ENCODE measurements around the gene PCBP3.

GRCh38 chr21:45987121-45987711 lies 343.7 kb downstream of the PCBP3 start:
- TF ChIP-seq, protein P1, sequence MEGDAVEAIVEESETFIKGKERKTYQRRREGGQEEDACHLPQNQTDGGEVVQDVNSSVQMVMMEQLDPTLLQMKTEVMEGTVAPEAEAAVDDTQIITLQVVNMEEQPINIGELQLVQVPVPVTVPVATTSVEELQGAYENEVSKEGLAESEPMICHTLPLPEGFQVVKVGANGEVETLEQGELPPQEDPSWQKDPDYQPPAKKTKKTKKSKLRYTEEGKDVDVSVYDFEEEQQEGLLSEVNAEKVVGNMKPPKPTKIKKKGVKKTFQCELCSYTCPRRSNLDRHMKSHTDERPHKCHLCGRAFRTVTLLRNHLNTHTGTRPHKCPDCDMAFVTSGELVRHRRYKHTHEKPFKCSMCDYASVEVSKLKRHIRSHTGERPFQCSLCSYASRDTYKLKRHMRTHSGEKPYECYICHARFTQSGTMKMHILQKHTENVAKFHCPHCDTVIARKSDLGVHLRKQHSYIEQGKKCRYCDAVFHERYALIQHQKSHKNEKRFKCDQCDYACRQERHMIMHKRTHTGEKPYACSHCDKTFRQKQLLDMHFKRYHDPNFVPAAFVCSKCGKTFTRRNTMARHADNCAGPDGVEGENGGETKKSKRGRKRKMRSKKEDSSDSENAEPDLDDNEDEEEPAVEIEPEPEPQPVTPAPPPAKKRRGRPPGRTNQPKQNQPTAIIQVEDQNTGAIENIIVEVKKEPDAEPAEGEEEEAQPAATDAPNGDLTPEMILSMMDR (conservative IDR thresholded peaks at IDR 0.05): no peak
- TF ChIP-seq ZFX (IDR thresholded peaks at IDR 0.05): no peak

Data from C4-2B (cell line).